ENCODE measurements around the gene ALPK3. TPM values are rescaled to one million over a fixed set of nuclear protein-coding genes. Genes with fewer than 3 reads are reported as not detected.

The ALPK3 gene
- total RNA-seq, 8 experiments from 2014 or later, result 0.16 to 1.4 (median 0.64) TPM

DNA sequence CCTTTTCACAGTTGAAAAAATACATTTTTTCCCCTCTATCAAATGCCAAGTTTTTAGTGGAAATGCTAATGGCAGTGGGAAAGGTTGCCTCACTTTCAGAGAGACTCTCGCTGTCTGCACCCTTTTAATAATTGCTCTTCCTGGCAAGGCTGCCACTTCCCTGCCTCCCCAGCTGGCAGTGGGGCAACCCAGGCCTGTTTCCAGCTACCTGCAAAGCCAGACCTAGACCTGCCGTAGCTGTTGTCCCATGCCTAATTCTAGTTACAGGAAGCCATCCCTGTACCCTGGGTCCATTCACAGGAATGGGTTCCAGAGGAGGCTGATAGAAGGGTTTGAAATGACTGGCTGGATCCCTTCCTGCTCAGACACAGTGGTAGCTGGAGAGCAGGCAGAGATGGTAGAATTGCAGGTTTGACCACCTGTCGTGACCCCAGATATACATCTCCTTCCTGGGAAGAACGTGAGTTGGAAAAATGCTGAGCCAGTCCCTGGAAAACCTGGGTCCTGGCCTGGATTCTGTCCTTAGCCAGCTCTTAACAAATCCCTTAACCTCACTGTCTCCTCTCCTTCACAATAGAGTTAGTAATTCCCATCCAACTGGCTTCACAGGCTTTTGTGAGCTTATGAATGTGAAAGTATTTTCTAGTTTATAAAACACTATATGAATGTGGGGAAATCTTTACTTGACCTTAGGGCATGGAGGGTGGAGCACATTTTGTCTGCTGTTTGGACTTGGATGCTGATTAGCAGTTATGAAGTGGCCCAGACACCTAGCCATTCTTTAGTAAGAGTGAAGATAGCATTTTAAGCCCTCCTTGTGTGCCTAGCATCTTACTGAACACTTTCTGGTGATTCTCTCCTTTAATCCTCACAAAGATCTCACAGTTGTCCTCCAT is 12.9 kb upstream of the ALPK3 start:
- Histone ChIP-seq H3K27ac (no peak overlapping the region), H3K4me1 (replicated peaks in 1 of 2) (no peaks in the 10 kb centered on the region), H3K4me3 (no peak overlapping the region)
- 83 to 100% (median 93%) methylated on average over 1 to 3 of the region's 4 CpGs; no CpG with 5 or more reads in 4 of the 10 experiments for WGBS, 10 experiments
- in situ Hi-C loops (cut with MboI; ENCODE audit: low pct_unique_long_range_greater_than_20kb in 2 of 9, low sequenced_read_pairs in 9 of 9, unreplicated experiment in 9 of 9), result no loop called here
- peak in 3 of 8 experiments; percentile 33 to 78 (median 75) for ATAC-seq (replicated peaks in 6 of 8)

- ATAC-seq (replicated peaks in 6 of 8), result no peak
- Histone ChIP-seq H3K4me3 (no peak overlapping the region), H3K4me1 (replicated peaks in 1 of 2) (no peaks in the 10 kb centered on the region), H3K27ac (no peak overlapping the region)
- in situ Hi-C loops (cut with MboI; ENCODE audit: low pct_unique_long_range_greater_than_20kb in 2 of 9, low sequenced_read_pairs in 9 of 9, unreplicated experiment in 9 of 9), result no loop called here
- 71 to 100% (median 100%) methylated on average over 1 of the region's 1 CpG; no CpG with 5 or more reads in 2 of the 10 experiments for WGBS, 10 experiments
These were observed 11.9 kb upstream of the ALPK3 start for GRCh38 chr15:84805221-84805620.

DNA sequence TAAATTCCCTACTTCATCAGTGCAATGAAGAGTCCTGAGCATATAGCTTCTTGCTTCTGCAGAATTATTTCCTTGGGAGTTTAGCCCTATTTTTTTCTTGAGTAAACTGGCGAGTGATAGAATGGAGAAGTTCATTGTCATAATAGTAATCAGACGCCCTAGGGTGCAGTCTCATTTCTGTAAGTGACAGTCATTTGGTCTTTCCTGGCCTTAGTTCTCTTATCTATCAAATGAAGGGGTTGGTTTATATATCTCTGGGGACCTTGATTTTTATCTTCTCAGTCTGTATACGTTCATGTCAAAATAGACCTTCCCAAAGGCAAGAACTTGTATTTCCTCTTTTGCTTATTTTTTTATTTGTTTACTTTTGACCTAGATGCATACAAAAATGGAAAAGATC is 9.9 kb upstream of the ALPK3 start:
- in situ Hi-C loops (cut with MboI; ENCODE audit: low pct_unique_long_range_greater_than_20kb in 2 of 9, low sequenced_read_pairs in 9 of 9, unreplicated experiment in 9 of 9), result no loop called here
- ATAC-seq (replicated peaks in 6 of 8), result no peak
- Histone ChIP-seq H3K4me3 (no peak overlapping the region), H3K4me1 (replicated peaks in 1 of 2) (no peaks in the 10 kb centered on the region), H3K27ac (no peak overlapping the region)
- WGBS, 10 experiments, result 74 to 100% (median 90%) methylated on average over 1 to 3 of the region's 3 CpGs

DNA sequence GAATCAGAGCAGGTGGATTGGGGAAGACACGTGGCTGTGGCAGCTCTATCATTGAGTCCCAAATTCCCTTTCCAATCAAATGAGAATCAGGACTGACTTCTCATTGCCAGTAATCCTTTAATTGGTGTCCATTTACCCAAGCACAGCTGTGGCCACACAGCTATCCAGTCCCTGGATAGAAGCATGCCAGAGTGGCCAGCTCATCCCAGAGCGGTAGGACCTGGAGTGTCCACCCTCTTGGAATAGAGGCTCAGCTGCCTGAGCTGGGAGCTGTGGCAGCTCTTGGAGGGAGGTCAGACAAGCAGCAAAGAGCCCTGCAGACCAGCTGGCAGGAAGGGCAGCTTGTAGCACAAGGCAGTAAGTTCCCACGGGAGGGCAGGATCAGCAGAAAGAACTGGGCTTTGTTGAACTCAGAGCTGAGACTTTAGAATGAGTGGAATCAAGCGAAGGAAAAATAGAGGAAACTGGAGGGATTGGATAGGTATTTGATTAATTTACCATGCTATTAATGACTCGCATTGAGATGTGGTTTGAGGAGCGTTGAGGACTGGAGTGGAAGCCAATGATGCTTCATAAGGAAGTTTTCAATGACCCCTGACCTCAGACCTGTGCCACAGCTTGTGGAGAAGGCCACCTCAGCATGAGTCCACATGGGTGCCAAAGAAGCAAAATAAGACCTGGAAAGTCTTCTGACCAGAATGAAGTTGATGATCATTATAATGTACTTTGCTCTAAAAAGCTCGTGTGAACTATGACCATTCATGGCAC is 6.9 kb upstream of the ALPK3 start:
- WGBS, 10 experiments, result 20 to 100% (median 88%) methylated on average over 1 to 6 of the region's 7 CpGs; no CpG with 5 or more reads in 1 of the 10 experiments
- H3K4me1 ChIP-seq (replicated peaks in 1 of 2), result no peaks in the 10 kb centered on the region
- in situ Hi-C loops (cut with MboI; ENCODE audit: low pct_unique_long_range_greater_than_20kb in 2 of 9, low sequenced_read_pairs in 9 of 9, unreplicated experiment in 9 of 9), result no loop called here
- no peak overlapping the region for H3K4me3 ChIP-seq
- peak in 1 of 8 experiments; percentile 32 for ATAC-seq (replicated peaks in 6 of 8)
- no peak overlapping the region for H3K27ac ChIP-seq

DNA sequence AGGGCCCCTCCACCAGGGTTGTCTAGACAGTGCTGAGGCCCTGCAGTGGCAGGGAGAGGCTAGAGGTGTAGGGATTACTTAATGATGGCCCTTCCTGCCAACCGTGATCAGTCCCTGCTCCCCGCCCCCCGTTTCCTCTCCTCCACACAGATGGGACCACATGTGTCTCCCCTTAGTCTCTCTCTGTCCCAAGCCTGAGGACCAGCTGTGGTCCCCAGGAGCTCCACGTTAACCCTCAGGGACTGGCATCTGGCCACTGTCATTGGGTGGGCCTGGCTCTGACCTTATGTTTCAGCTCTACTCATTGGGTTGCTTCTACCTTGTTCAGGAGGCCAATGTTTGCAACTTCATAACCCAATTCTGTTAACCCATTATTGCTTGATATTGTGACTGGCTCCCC is 6.0 kb upstream of the ALPK3 start:
- WGBS, 10 experiments, result 80 to 100% (median 80%) methylated on average over 1 to 2 of the region's 4 CpGs; no CpG with 5 or more reads in 7 of the 10 experiments
- Histone ChIP-seq H3K27ac (no peak overlapping the region), H3K4me1 (replicated peaks in 1 of 2) (no peaks in the 10 kb centered on the region), H3K4me3 (no peak overlapping the region)
- no peak for ATAC-seq (replicated peaks in 6 of 8)
- in situ Hi-C loops (cut with MboI; ENCODE audit: low pct_unique_long_range_greater_than_20kb in 2 of 9, low sequenced_read_pairs in 9 of 9, unreplicated experiment in 9 of 9), result no loop called here

DNA sequence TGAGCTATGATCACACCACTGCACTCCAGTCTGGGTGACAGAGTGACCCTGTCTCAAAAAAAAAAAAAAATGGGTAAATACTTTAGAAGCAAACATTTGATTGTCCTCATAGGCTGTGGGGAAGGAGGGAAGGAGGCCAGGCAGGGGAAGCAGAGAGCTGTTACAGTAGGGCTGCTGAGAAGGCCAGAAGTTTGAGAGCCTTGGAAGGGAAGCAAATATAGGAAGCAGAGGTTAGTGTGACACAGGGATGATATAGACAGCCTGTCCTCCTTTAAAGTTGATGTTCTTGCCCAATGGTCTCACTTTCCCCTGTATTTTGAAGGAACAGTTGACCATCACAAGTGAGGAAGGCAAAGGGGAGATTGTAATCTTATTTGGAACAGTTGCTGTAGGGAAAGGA is 5.3 kb upstream of the ALPK3 start:
- ATAC-seq (replicated peaks in 6 of 8), result no peak
- no peak overlapping the region for H3K4me3 ChIP-seq
- H3K4me1 ChIP-seq (replicated peaks in 1 of 2), result no peaks in the 10 kb centered on the region
- no peak overlapping the region for H3K27ac ChIP-seq
- in situ Hi-C loops (cut with MboI; ENCODE audit: low pct_unique_long_range_greater_than_20kb in 2 of 9, low sequenced_read_pairs in 9 of 9, unreplicated experiment in 9 of 9), result no loop called here

DNA sequence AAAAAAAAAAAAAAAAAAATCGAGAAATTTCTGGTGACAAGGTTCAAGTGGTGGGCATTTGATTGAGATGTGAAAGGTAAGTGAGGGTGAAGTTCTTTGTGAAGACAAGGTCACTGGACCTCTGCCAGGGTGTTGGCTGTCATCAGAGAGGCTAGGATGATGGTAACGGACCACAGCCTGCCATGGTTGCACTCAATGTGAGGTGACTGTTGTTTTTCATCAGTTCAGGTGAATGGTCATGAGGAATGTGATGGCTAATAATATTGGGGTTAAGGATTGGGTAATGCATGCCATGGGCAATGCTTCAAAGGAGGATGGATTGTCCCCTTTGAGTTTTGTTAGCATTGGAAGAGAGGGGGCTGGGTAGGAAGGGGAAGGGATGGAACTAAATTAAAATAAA is 4.3 kb upstream of the ALPK3 start:
- no peak for ATAC-seq (replicated peaks in 6 of 8)
- 70 to 100% (median 86%) methylated on average over 1 to 2 of the region's 2 CpGs; no CpG with 5 or more reads in 4 of the 10 experiments for WGBS, 10 experiments

DNA sequence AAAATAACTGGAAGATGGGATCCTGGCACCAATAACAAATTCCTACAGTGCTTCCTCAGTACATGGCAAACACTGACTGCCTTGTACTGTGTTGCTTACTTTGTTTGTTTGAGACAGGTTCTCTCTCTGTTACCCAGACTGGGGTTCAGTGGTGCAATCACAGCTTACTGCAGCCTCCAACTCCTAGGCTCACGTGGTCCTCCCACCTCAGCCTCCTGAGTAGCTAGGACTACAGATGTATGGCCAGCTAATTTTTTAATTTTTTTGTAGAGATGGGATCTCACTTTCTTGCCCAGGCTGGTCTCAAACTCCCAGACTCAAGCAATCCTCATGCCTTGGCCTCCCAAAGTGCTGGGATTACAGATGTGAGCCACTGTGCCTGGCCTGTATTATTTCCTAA is 3.7 kb upstream of the ALPK3 start:
- ATAC-seq (replicated peaks in 6 of 8), result no peak

More for the DNA sequence above, 4.3 kb upstream of the ALPK3 start:
- no peak overlapping the region for H3K27ac ChIP-seq
- H3K4me3 ChIP-seq, result no peak overlapping the region
- in situ Hi-C loops (cut with MboI; ENCODE audit: low pct_unique_long_range_greater_than_20kb in 2 of 9, low sequenced_read_pairs in 9 of 9, unreplicated experiment in 9 of 9), result no loop called here
- peaks cover 3 to 4% of the 10 kb centered on the region in 2 donors for H3K4me1 ChIP-seq (replicated peaks in 1 of 2)

GRCh38 chr15:84813931-84814330 is 3.2 kb upstream of the ALPK3 start:
- 20 to 100% (median 66%) methylated on average over 1 of the region's 1 CpG; no CpG with 5 or more reads in 6 of the 10 experiments for WGBS, 10 experiments
- H3K4me3 ChIP-seq, result no peak overlapping the region
- no peak for ATAC-seq (replicated peaks in 6 of 8)
- H3K27ac ChIP-seq, result no peak overlapping the region
- peaks cover 4 to 15% of the 10 kb centered on the region in 2 donors for H3K4me1 ChIP-seq (replicated peaks in 1 of 2)
- in situ Hi-C loops (cut with MboI; ENCODE audit: low pct_unique_long_range_greater_than_20kb in 2 of 9, low sequenced_read_pairs in 9 of 9, unreplicated experiment in 9 of 9), result no loop called here

More for the DNA sequence above, 3.7 kb upstream of the ALPK3 start:
- 80 to 100% (median 100%) methylated on average over 1 of the region's 1 CpG; no CpG with 5 or more reads in 5 of the 10 experiments for WGBS, 10 experiments
- H3K4me3 ChIP-seq, result no peak overlapping the region
- H3K27ac ChIP-seq, result no peak overlapping the region
- peaks cover 3 to 10% of the 10 kb centered on the region in 2 donors for H3K4me1 ChIP-seq (replicated peaks in 1 of 2)
- in situ Hi-C loops (cut with MboI; ENCODE audit: low pct_unique_long_range_greater_than_20kb in 2 of 9, low sequenced_read_pairs in 9 of 9, unreplicated experiment in 9 of 9), result no loop called here

DNA sequence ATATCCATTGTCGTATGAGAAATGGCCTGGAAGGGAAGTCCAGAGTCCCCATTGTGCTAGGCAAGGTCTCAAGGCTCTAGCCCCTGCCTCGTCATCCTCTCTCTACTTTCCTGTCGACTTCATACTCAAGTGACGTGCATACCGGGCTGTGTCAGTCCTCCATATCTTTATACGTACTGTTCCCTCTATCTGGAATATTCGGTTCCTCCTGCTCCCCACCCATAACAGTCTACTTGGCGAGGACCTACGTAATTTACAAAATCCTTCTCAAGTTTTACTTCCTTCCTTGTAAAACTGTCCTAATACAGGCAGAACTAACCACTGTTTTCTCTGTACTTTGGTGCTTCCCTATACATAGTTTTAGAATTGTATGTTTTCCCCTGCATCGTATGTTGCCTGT is 2.2 kb upstream of the ALPK3 start:
- ATAC-seq (replicated peaks in 6 of 8), result no peak

GRCh38 chr15:84817466-84818081 is 418 bp downstream of the ALPK3 start:
- ATAC-seq (replicated peaks in 6 of 8), result peak in 6 of 8 experiments; percentile 9 to 46 (median 34)
- Histone ChIP-seq H3K4me3 (no peak overlapping the region), H3K4me1 (replicated peaks in 1 of 2) (peaks cover 12 to 26% of the 10 kb centered on the region in 2 donors), H3K27ac (no peak overlapping the region)
- in situ Hi-C loops (cut with MboI; ENCODE audit: low pct_unique_long_range_greater_than_20kb in 2 of 9, low sequenced_read_pairs in 9 of 9, unreplicated experiment in 9 of 9), result no loop called here
- 97% methylated on average over 6 of the region's 27 CpGs; no CpG with 5 or more reads in 9 of the 10 experiments for WGBS, 10 experiments

More for the DNA sequence above, 2.2 kb upstream of the ALPK3 start:
- WGBS, 10 experiments, result 60 to 100% (median 88%) methylated on average over 1 to 10 of the region's 10 CpGs
- Histone ChIP-seq H3K4me1 (replicated peaks in 1 of 2) (peaks cover 12 to 25% of the 10 kb centered on the region in 2 donors), H3K4me3 (no peak overlapping the region), H3K27ac (no peak overlapping the region)
- in situ Hi-C loops (cut with MboI; ENCODE audit: low pct_unique_long_range_greater_than_20kb in 2 of 9, low sequenced_read_pairs in 9 of 9, unreplicated experiment in 9 of 9), result no loop called here

GRCh38 chr15:84818261-84819131 is 1.3 kb downstream of the ALPK3 start:
- WGBS, 10 experiments, result 49 to 100% (median 65%) methylated on average over 1 to 8 of the region's 9 CpGs; no CpG with 5 or more reads in 2 of the 10 experiments
- no peak overlapping the region for H3K4me3 ChIP-seq
- peaks cover 14 to 35% of the 10 kb centered on the region in 2 donors for H3K4me1 ChIP-seq (replicated peaks in 1 of 2)
- in situ Hi-C loops (cut with MboI; ENCODE audit: low pct_unique_long_range_greater_than_20kb in 2 of 9, low sequenced_read_pairs in 9 of 9, unreplicated experiment in 9 of 9), result no loop called here
- H3K27ac ChIP-seq, result peak overlapping the region in 1 of 2 donors; percentile 25
- ATAC-seq (replicated peaks in 6 of 8), result peak in 6 of 8 experiments; percentile 42 to 81 (median 60)
